KMS-11 (cell line): ENCODE measurements around the gene IFT122.

ENCODE experiments used
- H2AFZ ChIP-seq: fragments of 200-600 bp; sonication (generic); 2 replicates; pipeline ENCODE4 v1.6.1; 2016; ENCODE audit warnings: antibody characterized with exemption, mixed run types, low read depth
- H3K27ac ChIP-seq: fragments of 200-600 bp; sonication (generic); 2 replicates; pipeline ENCODE4 v1.6.1; 2016; ENCODE audit warnings: mild to moderate bottlenecking, mixed run types
- H3K27me3 ChIP-seq: fragments of 200-600 bp; sonication (generic); 2 replicates; pipeline ENCODE4 v1.6.1; 2017; ENCODE audit warnings: mild to moderate bottlenecking, low read depth, mixed run types, moderate library complexity; ENCODE audit not compliant: insufficient read depth
- H3K36me3 ChIP-seq: fragments of 200-600 bp; sonication (generic); 2 replicates; pipeline ENCODE4 v1.6.1; 2017; ENCODE audit warnings: mild to moderate bottlenecking, mixed run types; ENCODE audit not compliant: insufficient read depth
- H3K4me1 ChIP-seq: fragments of 200-600 bp; sonication (generic); 2 replicates; pipeline ENCODE4 v1.6.1; 2016; ENCODE audit warnings: mild to moderate bottlenecking, low read depth, mixed run types; ENCODE audit not compliant: poor library complexity, severe bottlenecking
- H3K4me2 ChIP-seq: fragments of 200-600 bp; sonication (generic); 2 replicates; pipeline ENCODE4 v1.7.0; 2016; ENCODE audit warnings: mild to moderate bottlenecking, mixed run types
- H3K4me3 ChIP-seq: fragments of 200-600 bp; sonication (generic); IDR thresholded peaks from 2 replicates; pipeline ENCODE4 v1.6.1; 2017; ENCODE audit warnings: low read depth, low read length, mixed read lengths; ENCODE audit not compliant: insufficient read depth
- H3K79me2 ChIP-seq: fragments of 200-600 bp; sonication (generic); 2 replicates; pipeline ENCODE4 v1.6.1; 2016; ENCODE audit warnings: low read depth, mixed run types; ENCODE audit not compliant: insufficient read depth
- H3K9ac ChIP-seq: fragments of 200-600 bp; sonication (generic); 2 replicates; pipeline ENCODE4 v1.6.1; 2016; ENCODE audit warnings: mild to moderate bottlenecking, mixed run types
- H4K20me1 ChIP-seq: fragments of 200-600 bp; sonication (generic); 2 replicates; pipeline ENCODE4 v1.6.1; 2016; ENCODE audit warnings: mild to moderate bottlenecking, mixed run types; ENCODE audit not compliant: insufficient read depth
- TF ChIP-seq, protein P1 (sequence below): fragments of 200-600 bp; sonication (generic); conservative IDR thresholded peaks from 2 replicates; pipeline ENCODE4 v1.6.1; 2017; ENCODE audit warnings: low read depth, mild to moderate bottlenecking, antibody characterized with exemption, low read length, moderate library complexity, mixed read lengths

The IFT122 gene

DNA sequence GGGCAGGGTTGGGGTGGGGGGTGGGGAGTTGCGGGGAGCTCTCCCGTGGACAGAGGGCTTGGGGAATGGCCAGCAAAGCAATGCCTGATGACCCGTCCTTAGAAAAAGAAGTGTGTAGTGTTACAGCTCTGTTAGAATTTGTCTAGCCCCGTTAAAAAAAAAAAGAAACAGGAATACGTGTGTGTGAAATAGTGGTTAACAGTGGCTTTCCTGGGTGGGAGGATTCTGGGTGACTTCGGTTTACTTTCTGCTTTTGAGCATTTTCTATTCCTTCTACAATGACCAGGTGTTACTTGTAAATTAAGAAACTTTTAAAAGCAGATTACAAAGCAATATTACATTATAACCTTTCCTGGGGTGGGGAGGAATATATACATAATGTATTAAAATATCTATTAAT lies 127.9 kb downstream of the IFT122 start:
- Histone ChIP-seq H4K20me1 (no peaks in the 10 kb centered on the region), H3K4me2 (no peak overlapping the region), H3K4me3 (no peak overlapping the region), H3K36me3 (no peaks in the 10 kb centered on the region), H3K4me1 (no peaks in the 10 kb centered on the region), H3K27me3 (no peaks in the 10 kb centered on the region), H3K9ac (no peak overlapping the region), H3K79me2 (no peaks in the 10 kb centered on the region), H2AFZ (no peak overlapping the region), H3K27ac (no peak overlapping the region)
- TF ChIP-seq, protein P1, sequence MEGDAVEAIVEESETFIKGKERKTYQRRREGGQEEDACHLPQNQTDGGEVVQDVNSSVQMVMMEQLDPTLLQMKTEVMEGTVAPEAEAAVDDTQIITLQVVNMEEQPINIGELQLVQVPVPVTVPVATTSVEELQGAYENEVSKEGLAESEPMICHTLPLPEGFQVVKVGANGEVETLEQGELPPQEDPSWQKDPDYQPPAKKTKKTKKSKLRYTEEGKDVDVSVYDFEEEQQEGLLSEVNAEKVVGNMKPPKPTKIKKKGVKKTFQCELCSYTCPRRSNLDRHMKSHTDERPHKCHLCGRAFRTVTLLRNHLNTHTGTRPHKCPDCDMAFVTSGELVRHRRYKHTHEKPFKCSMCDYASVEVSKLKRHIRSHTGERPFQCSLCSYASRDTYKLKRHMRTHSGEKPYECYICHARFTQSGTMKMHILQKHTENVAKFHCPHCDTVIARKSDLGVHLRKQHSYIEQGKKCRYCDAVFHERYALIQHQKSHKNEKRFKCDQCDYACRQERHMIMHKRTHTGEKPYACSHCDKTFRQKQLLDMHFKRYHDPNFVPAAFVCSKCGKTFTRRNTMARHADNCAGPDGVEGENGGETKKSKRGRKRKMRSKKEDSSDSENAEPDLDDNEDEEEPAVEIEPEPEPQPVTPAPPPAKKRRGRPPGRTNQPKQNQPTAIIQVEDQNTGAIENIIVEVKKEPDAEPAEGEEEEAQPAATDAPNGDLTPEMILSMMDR, result no peak

DNA sequence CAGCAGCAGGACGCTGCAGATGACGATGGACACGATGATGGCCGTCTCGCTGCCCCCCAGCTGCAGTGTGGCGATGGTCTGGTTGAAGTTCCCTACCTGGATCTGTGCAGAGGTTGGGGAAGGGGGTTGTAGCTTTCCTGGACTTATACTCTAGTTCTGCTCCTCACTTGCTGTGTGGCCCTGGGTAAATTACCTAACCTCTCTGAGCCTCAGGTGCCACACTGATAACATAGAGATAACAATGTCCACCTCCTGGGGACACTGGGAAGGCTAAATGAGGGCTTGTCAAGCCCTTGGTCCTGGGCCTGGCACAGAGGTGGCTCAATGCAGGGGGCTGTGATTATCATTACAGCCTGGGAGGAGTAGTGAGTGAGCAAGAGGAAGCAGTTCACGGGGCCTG lies 129.8 kb downstream of the IFT122 start:
- Histone ChIP-seq H3K36me3 (no peaks in the 10 kb centered on the region), H4K20me1 (no peaks in the 10 kb centered on the region), H3K9ac (no peak overlapping the region), H3K27me3 (no peaks in the 10 kb centered on the region), H3K4me1 (peaks cover 1% of the 10 kb centered on the region), H3K79me2 (no peaks in the 10 kb centered on the region), H3K27ac (no peak overlapping the region), H2AFZ (no peak overlapping the region), H3K4me2 (no peak overlapping the region), H3K4me3 (no peak overlapping the region)
- TF ChIP-seq, protein P1, result no peak
